Panc1 (cell line): Measurements from ENCODE around the gene RHD.

Experiments used
- SIN3A ChIP-seq: IDR thresholded peaks from 2 replicates; pipeline ENCODE4 v1.6.1; 2012; ENCODE audit warnings: low read depth, mild to moderate bottlenecking, low read length, moderate library complexity, borderline replicate concordance; ENCODE audit not compliant: insufficient read depth
- TCF7L2 ChIP-seq: IDR thresholded peaks from 2 replicates; pipeline ENCODE4 v1.6.1; 2011; ENCODE audit warnings: mild to moderate bottlenecking, low read depth, low read length, inconsistent platforms
- TF ChIP-seq, protein P1 (sequence below): fragments of 450-650 bp; IDR thresholded peaks from 2 replicates; pipeline ENCODE4 v1.5.1; 2017; ENCODE audit warnings: mild to moderate bottlenecking

GRCh38 chr1:25247829-25248754 lies 24.2 kb upstream of the RHD start:
- TF ChIP-seq, protein P1, sequence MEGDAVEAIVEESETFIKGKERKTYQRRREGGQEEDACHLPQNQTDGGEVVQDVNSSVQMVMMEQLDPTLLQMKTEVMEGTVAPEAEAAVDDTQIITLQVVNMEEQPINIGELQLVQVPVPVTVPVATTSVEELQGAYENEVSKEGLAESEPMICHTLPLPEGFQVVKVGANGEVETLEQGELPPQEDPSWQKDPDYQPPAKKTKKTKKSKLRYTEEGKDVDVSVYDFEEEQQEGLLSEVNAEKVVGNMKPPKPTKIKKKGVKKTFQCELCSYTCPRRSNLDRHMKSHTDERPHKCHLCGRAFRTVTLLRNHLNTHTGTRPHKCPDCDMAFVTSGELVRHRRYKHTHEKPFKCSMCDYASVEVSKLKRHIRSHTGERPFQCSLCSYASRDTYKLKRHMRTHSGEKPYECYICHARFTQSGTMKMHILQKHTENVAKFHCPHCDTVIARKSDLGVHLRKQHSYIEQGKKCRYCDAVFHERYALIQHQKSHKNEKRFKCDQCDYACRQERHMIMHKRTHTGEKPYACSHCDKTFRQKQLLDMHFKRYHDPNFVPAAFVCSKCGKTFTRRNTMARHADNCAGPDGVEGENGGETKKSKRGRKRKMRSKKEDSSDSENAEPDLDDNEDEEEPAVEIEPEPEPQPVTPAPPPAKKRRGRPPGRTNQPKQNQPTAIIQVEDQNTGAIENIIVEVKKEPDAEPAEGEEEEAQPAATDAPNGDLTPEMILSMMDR, result no peak; the same call in 1 of the 2 replicates
- TF ChIP-seq SIN3A, result no peak
- TF ChIP-seq TCF7L2, result no peak
